Stimulated activated CD4-positive, alpha-beta T cell treated with anti-CD3 and anti-CD28 coated beads, TNF-alpha, amount 100 ng/mL, for 1 hour (primary cell): ENCODE measurements around the gene CPNE2.
"Not testable (repeated sequence)": the region's sequence is repeated elsewhere in the genome, so short reads cannot be mapped to it uniquely, and the experiment has no call there.

Experiments used
- DNase-seq, 3 donors: peaks; one replicate each; pipeline ENCODE4 v3.0.0-alpha.2; 2020; ENCODE audit warnings: low read depth in 3 of 3, low spot score in 1 of 3

CPNE2 gene

DNA sequence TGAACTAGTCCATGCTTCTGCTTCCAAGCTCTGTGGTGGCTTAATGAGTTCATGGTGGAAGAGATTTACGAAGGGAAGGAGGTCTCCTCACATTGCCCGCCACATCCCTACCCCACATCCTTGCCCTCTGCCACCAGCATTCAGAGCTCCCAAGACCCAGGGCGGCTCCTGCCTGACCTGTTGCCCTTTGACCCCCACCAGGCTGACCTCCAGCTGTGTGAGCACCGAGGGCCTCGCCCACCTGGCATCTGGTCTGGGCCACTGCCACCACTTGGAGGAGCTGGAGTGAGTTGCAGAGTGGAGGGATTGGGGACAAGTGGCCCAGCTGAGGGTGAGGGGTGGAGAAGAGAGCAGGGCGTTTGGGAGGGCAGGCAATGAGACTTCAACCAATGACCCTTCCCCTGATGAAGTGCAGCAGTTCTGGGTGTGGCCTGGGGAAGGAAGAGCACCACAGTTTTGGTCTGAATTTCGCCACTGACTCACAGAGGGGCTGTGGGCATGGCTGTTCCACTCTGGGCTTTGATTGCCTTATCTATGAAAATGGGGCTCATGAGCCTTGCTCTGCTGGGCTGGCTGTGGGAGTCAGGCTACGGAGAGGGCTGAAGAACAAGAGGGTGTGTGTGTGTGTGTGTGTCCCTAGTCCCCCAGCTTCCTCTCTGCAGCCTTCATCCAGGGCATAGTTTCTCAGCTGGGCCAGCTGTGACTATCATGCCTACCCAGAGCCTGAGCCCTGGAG, 22.6 kb upstream of the CPNE2 start:
- no peak for DNase-seq

DNA sequence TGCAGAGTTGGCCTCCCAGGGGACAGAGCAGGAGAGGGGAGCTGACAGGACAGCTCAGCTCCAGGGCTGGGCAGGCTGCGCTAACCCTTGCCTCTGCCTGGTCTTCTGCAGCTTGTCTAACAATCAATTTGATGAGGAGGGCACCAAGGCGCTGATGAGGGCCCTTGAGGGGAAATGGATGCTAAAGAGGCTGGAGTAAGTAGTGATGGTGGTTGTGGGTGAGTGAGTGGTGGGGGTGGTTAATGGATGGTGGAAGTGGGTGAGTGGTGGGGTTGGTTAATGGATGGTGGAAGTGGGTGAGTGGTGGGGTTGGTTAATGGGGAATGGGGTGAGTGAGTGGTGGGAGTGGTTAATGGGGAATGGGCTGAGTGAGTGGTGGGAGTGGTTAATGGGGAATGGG, 22.0 kb upstream of the CPNE2 start:
- no peak for DNase-seq

GRCh38 chr16:57071081-57071732, 21.2 kb upstream of the CPNE2 start:
- DNase-seq: not testable (repeated sequence)

DNA sequence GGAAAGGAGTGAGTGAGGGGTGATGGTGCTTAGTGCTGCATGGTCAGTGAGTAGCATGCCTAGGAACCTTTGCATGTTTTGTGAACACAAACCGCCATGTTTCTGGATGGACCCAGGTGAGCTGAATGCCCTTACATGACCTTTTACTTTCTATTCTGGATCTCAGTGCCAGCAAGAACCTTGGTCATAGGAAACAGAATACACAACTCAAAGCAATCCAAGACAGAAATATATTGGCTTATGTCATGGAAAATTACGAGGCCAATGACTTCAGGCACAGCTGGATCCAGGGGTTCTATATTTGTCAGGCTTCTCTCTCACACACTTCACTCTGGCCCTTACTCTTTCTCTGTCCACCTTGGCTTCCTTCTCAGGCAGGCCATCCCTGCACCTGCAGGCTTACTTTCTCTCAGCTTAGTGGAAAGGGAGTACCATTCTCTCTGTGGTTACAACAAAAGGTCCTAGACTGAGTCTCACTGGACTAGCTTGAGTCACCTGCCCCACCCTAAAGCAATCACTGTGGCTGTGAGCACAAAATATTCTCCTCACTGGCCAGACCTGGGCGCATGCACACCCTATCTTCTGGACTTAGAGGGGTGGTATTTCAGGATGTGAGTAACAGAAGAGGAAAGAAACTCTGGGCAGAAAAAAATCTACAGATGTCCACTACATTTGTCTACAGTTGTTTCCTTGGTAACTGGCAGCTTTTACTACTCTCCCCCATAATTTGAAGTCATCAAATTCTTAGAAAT, 20.4 kb upstream of the CPNE2 start:
- DNase-seq: no peak

DNA sequence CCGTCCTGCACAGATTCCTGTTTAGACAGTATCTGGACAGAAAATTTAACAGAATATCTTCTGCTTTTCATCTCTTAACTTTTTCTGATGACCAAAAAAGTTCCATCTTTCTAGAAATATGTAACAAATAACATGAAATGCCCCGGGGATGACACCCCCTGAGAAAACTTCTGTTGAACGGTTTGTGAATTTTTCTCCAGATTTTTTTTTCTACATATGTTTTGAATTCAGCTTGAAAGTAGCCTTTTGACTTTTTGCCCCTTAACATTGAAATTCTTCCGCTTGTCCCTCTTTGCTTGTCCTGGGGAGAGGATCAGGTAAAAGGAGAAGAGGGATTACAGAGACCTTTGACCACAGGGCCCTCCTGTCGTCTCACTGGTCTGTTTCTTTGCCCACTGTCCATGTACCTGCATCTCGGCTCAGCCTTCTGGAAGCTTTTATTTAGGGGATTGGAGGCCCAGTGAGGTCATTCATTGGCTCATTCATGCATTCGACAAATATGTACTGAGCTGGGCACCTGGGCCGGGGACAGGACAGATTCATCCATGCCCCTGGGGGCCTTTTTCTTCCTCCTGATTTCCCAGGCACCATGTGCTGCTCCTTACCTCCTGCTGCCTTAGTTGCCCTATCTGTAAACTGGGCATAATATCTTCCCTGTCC, 19.6 kb upstream of the CPNE2 start:
- DNase-seq: no peak

DNA sequence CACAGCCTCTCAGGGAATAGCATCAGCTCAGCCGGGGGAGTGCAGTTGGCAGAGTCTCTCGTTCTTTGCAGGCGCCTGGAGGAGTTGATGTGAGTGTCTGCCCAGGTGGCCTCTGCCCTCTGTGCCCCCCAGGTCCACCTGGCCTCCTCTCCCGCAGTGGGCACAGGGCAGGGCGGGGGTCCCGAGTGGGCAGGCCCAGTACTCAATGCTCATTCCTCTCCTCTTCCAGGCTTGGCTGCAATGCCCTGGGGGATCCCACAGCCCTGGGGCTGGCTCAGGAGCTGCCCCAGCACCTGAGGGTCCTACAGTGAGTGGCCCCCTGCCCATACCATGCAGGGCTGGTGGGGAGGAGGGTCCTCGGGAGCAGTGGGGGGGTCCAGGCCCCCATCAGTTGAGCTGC, 14.7 kb upstream of the CPNE2 start:
- DNase-seq: no peak

DNA sequence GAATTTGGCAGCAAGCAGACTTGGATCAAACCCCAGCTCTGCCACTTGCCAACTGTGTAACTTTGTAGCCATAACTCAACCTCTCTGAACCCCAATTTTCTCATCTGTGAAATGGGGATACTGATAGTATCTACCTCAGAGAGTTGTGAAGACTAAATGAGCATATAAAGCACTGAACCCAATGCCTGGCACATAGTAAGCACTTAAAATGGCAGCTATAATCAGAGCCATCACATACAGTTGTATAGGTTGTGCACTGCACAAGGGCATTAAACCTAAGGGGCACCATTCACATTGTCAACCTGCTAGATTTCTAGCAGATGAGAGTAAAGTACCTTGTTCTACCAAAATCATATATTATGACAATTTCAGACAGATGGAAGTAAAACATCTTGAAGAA, 10.6 kb upstream of the CPNE2 start:
- no peak for DNase-seq

GRCh38 chr16:57082664-57083063, 9.7 kb upstream of the CPNE2 start:
- DNase-seq: no peak

DNA sequence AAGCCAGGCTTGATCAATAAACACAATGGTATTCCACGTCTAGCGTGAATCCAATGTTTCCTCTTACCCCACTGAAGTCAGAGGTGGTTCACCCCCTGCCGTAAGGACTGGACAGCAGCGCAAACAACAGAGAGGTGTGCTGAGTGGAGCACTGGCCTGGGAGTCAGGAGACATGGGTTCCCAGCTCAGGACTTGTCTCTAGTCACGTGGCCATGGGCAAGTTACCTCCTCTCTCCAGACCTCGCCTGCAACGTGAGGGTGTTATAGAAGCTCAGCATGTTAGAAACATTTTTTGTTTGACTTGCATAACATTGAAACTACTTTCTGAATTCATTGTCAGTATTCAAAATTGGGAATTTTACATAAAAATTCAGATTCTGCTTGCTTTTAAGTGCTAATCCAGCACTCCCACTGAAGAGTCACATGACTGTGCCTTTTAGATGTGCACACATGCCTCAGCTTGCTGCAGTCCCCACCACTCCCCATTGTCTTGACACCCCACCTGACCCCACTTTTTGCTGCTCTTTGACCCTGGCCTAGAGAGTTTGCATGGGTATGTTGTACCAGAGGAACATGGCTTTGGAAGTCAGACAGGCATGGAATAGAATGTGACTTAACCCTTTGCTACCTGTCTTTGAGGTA, 8.8 kb upstream of the CPNE2 start:
- no peak for DNase-seq

GRCh38 chr16:57084257-57084770, 8.1 kb upstream of the CPNE2 start:
- peak; percentile 41 to 55 (median 41) for DNase-seq

DNA sequence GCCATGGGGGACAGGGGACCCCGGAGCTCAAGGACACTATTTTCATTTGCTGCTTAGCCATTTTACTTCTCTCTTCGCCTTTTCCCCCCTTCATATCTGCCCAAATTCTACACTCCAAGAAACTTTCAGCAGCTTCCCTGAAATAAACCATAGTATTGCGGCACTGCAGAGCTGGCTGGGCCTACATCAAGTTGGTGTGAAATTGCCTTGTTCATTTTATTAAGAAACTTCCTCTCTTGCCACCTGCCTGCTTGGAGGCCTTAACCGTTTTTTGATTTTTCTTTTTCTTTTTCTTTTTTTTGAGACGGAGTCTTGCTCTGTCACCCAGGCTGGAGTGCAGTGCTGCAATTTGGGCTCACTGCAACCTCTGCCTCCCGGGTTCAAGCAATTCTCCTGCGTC, 7.4 kb upstream of the CPNE2 start:
- DNase-seq: no peak

- DNase-seq: no peak
Measured at GRCh38 chr16:57087003-57087402, 5.4 kb upstream of the CPNE2 start.

DNA sequence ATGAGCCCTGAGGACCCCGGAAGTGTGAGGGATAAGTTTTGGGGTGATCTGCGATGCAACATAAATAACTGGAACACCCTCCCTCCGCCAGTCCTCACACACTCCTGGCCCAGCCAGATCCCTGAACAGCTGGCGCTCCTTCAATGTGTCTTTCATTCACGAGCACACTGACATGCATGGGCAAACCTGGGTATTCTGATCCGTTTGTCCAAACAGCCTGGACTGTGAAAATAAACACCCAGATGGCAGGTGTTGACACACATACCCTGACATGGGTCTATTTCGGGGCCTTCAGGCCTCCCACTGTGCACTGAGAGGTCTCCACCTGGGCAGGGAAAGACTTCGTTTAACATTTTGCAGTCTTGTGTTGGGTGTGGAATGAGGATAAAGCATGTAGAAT, 3.0 kb upstream of the CPNE2 start:
- DNase-seq: no peak

- DNase-seq: no peak
Measured at GRCh38 chr16:57091200-57091974, 996 bp upstream of the CPNE2 start.

- DNase-seq: peak; percentile 3 to 53 (median 5)
Measured at GRCh38 chr16:57092786-57093411, 516 bp downstream of the CPNE2 start.

GRCh38 chr16:57093666-57094564, 1.5 kb downstream of the CPNE2 start:
- DNase-seq: no peak

DNA sequence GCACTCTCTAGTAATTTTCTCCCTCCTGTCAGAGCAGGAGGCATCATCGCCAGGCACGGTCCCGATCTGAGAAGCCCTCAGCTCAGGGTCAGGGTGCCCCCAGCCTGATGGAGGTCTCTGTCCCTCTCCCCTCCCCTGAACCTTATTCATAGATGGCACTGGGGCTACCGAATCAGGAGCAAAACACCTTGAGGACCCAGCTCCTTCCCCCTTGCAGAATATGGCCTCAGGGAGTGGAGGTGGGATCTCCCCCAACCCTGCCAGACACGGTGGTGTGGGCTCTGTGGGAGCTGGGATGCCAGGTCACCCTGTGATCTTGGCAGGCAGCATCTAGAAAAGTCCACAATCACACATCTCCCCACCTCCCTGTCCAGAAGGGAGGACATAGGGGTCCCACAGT, 2.5 kb downstream of the CPNE2 start:
- DNase-seq: no peak

DNA sequence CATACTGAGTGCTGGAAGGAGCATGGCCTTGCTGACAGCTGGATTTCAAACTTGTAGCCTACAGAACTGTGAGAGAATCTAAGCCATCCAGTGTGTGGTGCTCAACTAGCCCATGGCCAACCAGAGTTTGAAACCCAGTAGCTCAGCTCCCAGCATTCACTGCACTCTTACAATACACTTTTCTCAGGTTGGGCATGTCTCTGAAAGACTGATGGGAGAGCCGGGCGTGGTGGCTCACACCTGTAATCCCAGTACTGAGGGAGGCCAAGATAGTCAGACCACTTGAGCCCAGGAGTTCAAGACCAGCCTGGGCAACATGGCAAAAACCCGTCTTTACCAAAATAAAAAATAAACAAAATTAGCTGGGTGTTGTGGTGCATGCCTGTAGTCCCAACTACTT, 3.8 kb downstream of the CPNE2 start:
- no peak for DNase-seq

- no peak for DNase-seq
Measured at GRCh38 chr16:57096793-57097192, 4.4 kb downstream of the CPNE2 start.
